GM12864 (cell line): Measurements from ENCODE around the gene SPATA31C1.
A peak's percentile ranks its signal among the peaks of the same experiment; 100 is the strongest.
"Not testable (repeated sequence)": the region's sequence is repeated elsewhere in the genome, so short reads cannot be mapped to it uniquely, and the experiment has no call there.

Source experiments
- DNase-seq: peaks from one replicate; pipeline ENCODE4 v3.0.0-alpha.2; 2011; ENCODE audit warnings: low read depth
- H3K4me3 ChIP-seq: 2 replicates; pipeline ENCODE4 v1.5.1; 2011; ENCODE audit warnings: mild to moderate bottlenecking, low read depth, low read length, control low read depth
- CTCF ChIP-seq: IDR thresholded peaks from 2 replicates; pipeline ENCODE4 v1.5.1; 2011; ENCODE audit warnings: low read depth, mild to moderate bottlenecking, moderate library complexity, low read length, control low read depth, inconsistent platforms; ENCODE audit errors: missing control alignments

Gene SPATA31C1

DNA sequence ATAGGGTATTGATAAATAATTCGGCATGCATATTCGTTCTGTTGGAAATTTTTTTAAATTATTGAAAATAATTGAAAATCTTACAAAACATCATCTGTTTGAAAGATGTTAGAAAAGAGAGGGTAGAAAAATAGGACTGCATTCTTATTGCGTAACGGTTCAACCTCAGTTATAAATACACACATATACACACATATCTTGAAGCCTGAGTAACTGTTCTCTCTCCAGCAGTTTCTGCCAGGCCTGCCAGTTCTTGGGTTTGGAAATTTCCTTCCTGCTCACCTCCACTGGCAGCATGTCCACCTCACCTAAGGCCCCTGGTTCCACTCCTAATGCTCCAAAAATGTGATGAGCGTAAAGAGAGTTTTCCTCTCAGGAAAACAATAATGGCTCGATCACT, 26.0 kb upstream of the SPATA31C1 start:
- no peak for TF ChIP-seq CTCF
- H3K4me3 ChIP-seq = no peak overlapping the region
- DNase-seq = no peak

GRCh38 chr9:87892956-87893355, 24.8 kb upstream of the SPATA31C1 start:
- no peak for DNase-seq
- no peak for TF ChIP-seq CTCF
- no peak overlapping the region for H3K4me3 ChIP-seq

DNA sequence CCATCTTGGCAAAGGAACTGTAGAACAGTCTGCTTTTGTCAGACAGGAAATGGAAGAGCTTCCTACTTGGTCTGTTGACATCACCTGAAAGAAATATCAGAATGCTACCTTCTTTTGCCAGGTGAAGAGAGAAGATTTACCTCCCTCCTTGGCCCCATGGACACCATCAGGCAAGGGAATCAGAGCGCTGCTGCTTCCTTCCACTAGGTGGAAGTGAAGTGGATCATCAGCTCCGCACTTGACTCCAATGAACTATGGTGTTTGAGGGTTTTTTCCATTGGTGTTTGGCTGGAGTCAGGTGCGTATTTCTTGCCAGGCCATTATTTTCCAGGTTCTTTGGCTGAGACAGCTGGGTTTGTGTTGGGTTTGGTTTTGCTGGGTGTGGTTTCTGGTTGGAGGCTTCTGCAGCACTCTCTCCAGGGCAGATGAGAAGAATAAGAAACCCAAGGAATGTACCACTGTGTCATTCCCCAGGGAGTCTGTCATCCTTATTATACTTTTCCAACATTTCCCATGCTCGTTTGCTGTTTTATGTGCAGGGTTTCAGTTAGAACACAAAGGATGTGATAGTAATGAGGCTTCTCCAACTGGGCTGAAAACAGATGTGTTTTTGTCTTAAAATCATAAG, 22.6 kb upstream of the SPATA31C1 start:
- peak; percentile 18 for TF ChIP-seq CTCF

GRCh38 chr9:87896891-87897290, 20.9 kb upstream of the SPATA31C1 start:
- no peak for TF ChIP-seq CTCF
- no peak for DNase-seq
- no peak overlapping the region for H3K4me3 ChIP-seq

More for the DNA sequence above, 22.6 kb upstream of the SPATA31C1 start:
- no peak overlapping the region for H3K4me3 ChIP-seq
- DNase-seq = no peak

DNA sequence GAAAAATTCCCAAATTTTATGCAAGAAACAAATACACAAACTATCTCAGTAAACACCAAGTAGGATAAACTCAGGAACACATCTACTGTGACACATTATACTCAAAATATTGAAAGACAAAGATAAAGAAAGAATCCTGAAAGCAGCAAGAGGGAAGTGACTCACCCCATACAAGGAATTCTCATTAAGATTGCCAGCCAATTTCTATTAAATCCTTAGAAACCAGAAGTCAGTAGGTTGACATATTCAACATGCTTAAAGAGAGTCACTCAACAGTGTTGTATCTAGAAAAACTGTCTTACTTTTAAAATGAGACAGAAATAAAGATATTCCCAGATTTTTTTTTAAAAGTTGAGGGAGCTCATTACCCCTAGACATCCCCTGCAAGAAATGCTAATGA, 19.6 kb upstream of the SPATA31C1 start:
- DNase-seq = no peak
- no peak overlapping the region for H3K4me3 ChIP-seq
- no peak for TF ChIP-seq CTCF

DNA sequence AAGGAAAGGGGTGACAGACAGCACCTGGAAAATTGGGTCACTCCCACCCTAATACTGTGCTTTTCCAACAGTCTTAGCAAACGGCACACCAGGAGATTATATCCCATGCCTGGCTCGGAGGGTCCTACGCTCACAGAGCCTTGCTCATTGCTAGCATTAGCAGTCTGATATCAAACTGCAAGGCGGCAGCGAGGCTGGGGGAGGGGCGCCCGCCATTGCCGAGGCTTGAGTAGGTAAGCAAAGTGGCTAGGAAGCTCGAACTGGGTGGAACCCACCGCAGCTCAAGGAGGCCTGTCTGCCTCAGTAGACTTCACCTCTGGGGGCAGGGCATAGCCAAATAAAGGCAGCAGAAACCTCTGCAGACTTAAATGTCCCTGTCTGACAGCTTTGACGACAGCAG, 15.4 kb upstream of the SPATA31C1 start:
- H3K4me3 ChIP-seq, DNase-seq: not testable (repeated sequence)

- no peak overlapping the region for H3K4me3 ChIP-seq
- no peak for DNase-seq
- no peak for TF ChIP-seq CTCF
These were observed 8.3 kb upstream of the SPATA31C1 start for GRCh38 chr9:87909310-87910041.
